ENCODE data around the gene SLC9A4. TPM values are rescaled to one million over a fixed set of nuclear protein-coding genes. Genes with fewer than 3 reads are reported as not detected.

The SLC9A4 gene
- total and polyA plus RNA-seq, 9 of the 15 experiments (the other 6 are each of a cell fraction or from before 2014, with no cell fraction given): 0.04 to 0.15 (median 0.04) TPM; not detected in 5

DNA sequence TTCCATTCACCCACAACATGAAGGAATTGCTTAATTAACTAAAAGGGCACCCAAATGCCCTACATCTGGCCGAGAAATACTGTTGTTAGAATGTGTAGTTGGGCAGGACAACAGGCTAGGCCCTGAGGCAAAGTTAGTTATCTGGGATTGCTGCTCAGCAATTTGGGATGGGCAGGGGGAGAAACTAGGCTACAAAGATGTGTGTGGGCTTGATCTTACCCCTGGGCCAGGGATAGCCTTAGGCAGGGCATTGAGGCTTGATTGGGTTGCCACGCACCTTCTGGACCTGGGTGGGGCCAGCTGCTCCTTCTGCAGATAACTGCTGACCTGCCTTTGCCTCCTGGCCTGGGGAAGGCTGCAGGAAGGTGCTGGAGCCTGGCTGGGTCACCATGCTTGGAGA lies 40.6 kb upstream of the SLC9A4 start:
- no peak overlapping the region for H3K27ac ChIP-seq (ENCODE audit: extremely low read depth, low read depth, low read length)
- DNase-seq (ENCODE audit: extremely low read depth in 1 of 4, low spot score in 3 of 4): no peak
- POLR2A ChIA-PET: no interaction called here
- WGBS (ENCODE audit: insufficient coverage, low coverage, missing lambda C conversion rate): 37% methylated on average over 2 of the region's 2 CpGs
- no peak overlapping the region for H3K9ac ChIP-seq (ENCODE audit: insufficient read depth in 1 of 2, low read depth in 2 of 2, low read length in 2 of 2)
- no peaks in the 10 kb centered on the region for H3K27me3 ChIP-seq (ENCODE audit: control insufficient read depth in 2 of 2, insufficient read depth in 2 of 2, low read length in 2 of 2)
- no peaks in the 10 kb centered on the region for H3K9me1 ChIP-seq (ENCODE audit: control insufficient read depth, insufficient read depth, low read length)
- no peaks in the 10 kb centered on the region for H3K79me2 ChIP-seq (ENCODE audit: control insufficient read depth, insufficient read depth, low read length)
- no peaks in the 10 kb centered on the region for H4K20me1 ChIP-seq (replicated peaks; ENCODE audit: control insufficient read depth, insufficient read depth, low read length)
- H2AFZ ChIP-seq (ENCODE audit: low read depth, low read length): no peak overlapping the region; the same call in 1 of the 2 replicates
- no peak overlapping the region for H3K4me3 ChIP-seq
- intact Hi-C loops (cut with micrococcal nuclease) (no loop called here), in situ Hi-C loops (cut with MboI) (no loop called here)
- no peak overlapping the region for H3K4me2 ChIP-seq (ENCODE audit: insufficient read depth, low read length)
- CTCF ChIA-PET (ENCODE audit: low intra/inter-chr PET ratio): no interaction called here
- no peak for ATAC-seq
- H3K9me3 ChIP-seq (replicated peaks; ENCODE audit: control insufficient read depth, insufficient read depth, low read depth, low read length): no peaks in the 10 kb centered on the region
- no peaks in the 10 kb centered on the region for H3K36me3 ChIP-seq (ENCODE audit: control insufficient read depth, insufficient read depth, low read length)
- no TSS peak for BruUV-seq (replicated peaks)
- H3K4me1 ChIP-seq (replicated peaks in 1 of 2; ENCODE audit: control insufficient read depth in 2 of 2, insufficient read depth in 2 of 2, low read length in 2 of 2): peaks cover 4% of the 10 kb centered on the region in 2 experiments; a peak in 2 of 5 replicates
- no peak for FAIRE-seq
- TF ChIP-seq, protein P1, sequence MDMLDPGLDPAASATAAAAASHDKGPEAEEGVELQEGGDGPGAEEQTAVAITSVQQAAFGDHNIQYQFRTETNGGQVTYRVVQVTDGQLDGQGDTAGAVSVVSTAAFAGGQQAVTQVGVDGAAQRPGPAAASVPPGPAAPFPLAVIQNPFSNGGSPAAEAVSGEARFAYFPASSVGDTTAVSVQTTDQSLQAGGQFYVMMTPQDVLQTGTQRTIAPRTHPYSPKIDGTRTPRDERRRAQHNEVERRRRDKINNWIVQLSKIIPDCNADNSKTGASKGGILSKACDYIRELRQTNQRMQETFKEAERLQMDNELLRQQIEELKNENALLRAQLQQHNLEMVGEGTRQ (CRISPR knock-in tag; IDR thresholded peaks at IDR 0.05): no peak
- TF ChIP-seq TSC22D4 (tag; IDR thresholded peaks at IDR 0.05) (no peak), ZBED1 (IDR thresholded peaks at IDR 0.05) (no peak), MYC (IDR thresholded peaks at IDR 0.05; ENCODE audit: low read depth, low read length) (no peak), MYC (CRISPR knock-in tag; IDR thresholded peaks at IDR 0.05; ENCODE audit: borderline replicate concordance, low read depth) (no peak), NEUROD1 (IDR thresholded peaks at IDR 0.05; ENCODE audit: borderline replicate concordance, low read depth, low read length, partially characterized antibody) (no peak), SFPQ (IDR thresholded peaks at IDR 0.05; ENCODE audit: low read depth, low read length) (no peak), YBX1 (IDR thresholded peaks at IDR 0.05) (no peak), ZFP30 (CRISPR knock-in tag; IDR thresholded peaks at IDR 0.05; ENCODE audit: borderline replicate concordance) (no peak), ZBTB5 (IDR thresholded peaks at IDR 0.05) (no peak), NCOR1 (IDR thresholded peaks at IDR 0.05) (no peak), STAT6 (CRISPR knock-in tag; IDR thresholded peaks at IDR 0.05) (no peak), ZNF77 (CRISPR knock-in tag; IDR thresholded peaks at IDR 0.05) (no peak)
- TF ChIP-seq, protein P2, sequence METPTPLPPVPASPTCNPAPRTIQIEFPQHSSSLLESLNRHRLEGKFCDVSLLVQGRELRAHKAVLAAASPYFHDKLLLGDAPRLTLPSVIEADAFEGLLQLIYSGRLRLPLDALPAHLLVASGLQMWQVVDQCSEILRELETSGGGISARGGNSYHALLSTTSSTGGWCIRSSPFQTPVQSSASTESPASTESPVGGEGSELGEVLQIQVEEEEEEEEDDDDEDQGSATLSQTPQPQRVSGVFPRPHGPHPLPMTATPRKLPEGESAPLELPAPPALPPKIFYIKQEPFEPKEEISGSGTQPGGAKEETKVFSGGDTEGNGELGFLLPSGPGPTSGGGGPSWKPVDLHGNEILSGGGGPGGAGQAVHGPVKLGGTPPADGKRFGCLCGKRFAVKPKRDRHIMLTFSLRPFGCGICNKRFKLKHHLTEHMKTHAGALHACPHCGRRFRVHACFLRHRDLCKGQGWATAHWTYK (CRISPR knock-in tag; IDR thresholded peaks at IDR 0.05): no peak

All from K562 (cell line).